ENCODE data around the gene LAMC1.

DNA sequence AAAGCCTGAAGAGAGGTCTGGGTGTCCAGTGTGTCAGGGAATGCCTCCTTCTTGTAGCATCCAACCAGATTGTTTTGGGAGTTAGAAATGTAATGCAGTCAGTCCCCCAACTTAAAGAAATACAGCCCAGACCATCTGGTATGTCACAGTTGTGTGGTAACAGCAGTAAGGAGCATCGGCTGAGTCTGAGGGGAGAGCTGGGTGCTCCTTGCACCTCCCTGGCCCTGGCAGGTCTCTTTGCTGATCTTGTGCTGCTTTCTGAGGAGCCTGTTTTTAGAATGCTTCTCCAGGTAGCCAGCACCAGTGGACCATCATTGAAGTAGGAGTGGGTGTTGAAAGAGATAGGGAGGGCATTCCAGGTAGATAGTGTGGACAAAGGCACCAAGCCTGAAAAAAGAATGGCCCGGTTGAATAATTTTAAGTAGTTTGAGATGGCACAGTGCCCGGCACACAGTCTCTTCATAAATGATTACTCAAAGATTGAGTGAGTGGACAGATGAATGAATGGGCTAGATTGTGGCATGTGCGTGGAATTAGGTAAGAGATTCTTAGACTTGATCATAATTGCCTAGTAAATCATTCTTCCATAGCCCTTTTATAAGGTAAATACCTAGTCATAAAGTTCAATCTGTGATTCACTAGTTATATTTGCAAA, 46.5 kb downstream of the LAMC1 start:
- TF ChIP-seq SPI1 (IDR thresholded peaks at IDR 0.05; ENCODE audit: low read depth, low read length) (no peak), POLR2A (IDR thresholded peaks at IDR 0.05; ENCODE audit: low read depth, low read length) (no peak), POLR2AphosphoS5 (IDR thresholded peaks at IDR 0.05; ENCODE audit: low read depth, low read length) (no peak), POU2F2 (IDR thresholded peaks at IDR 0.05; ENCODE audit: low read depth, low read length) (no peak), TAF1 (IDR thresholded peaks at IDR 0.05; ENCODE audit: low read depth, low read length) (no peak), PAX5 (IDR thresholded peaks at IDR 0.05; ENCODE audit: insufficient read depth, low read length, severe bottlenecking) (no peak)
